MCF 10A (cell line): ENCODE measurements around the gene RUVBL2. TPM values are rescaled to one million over a fixed set of nuclear protein-coding genes. Genes with fewer than 3 reads are reported as not detected.

Experiments used
- BruUV-seq: library from RNA; stranded (reverse); fragments of 400-500 nt; replicated peaks from 2 replicates; lab custom pipeline; 2021; lab: Mats Ljungman, UMichigan
- CTCF ChIA-PET: fragments of 300-600 bp; sonication (Branson Sonifier 250); formaldehyde crosslinking; extraction: SDS; loops from one replicate; lab custom pipeline; 2021; ENCODE audit warnings: antibody characterized with exemption, inconsistent platforms; lab: Yijun Ruan, JAX
- POLR2A ChIA-PET: fragments of 300-600, 350-650 bp; sonication (Branson Sonifier 250); formaldehyde crosslinking; extraction: SDS; loops from one replicate; lab custom pipeline; 2020; ENCODE audit warnings: antibody characterized with exemption, inconsistent platforms; lab: Yijun Ruan, JAX
- DNase-seq: peaks from one replicate; pipeline ENCODE4 v3.0.0-alpha.2; 2018; ENCODE audit not compliant: unreplicated experiment
- H3K27ac Mint-ChIP-seq: one replicate; pipeline ENCODE4 v1.8.0; 2022; ENCODE audit warnings: mild to moderate bottlenecking, low read depth, mixed read lengths; ENCODE audit not compliant: unreplicated experiment
- H3K27me3 Mint-ChIP-seq: one replicate; pipeline ENCODE4 v1.8.0; 2022; ENCODE audit warnings: mixed read lengths; ENCODE audit not compliant: insufficient read depth, unreplicated experiment
- H3K36me3 Mint-ChIP-seq: one replicate; pipeline ENCODE4 v1.8.0; 2022; ENCODE audit warnings: mild to moderate bottlenecking, moderate library complexity, mixed read lengths; ENCODE audit not compliant: insufficient read depth, unreplicated experiment
- H3K4me1 Mint-ChIP-seq: one replicate; pipeline ENCODE4 v1.8.0; 2022; ENCODE audit warnings: mixed read lengths; ENCODE audit not compliant: insufficient read depth, unreplicated experiment
- H3K4me3 Mint-ChIP-seq: one replicate; pipeline ENCODE4 v1.8.0; 2022; ENCODE audit warnings: mild to moderate bottlenecking, moderate library complexity, mixed read lengths; ENCODE audit not compliant: unreplicated experiment
- H3K9me3 Mint-ChIP-seq: one replicate; pipeline ENCODE4 v1.8.0; 2022; ENCODE audit warnings: mixed read lengths; ENCODE audit not compliant: unreplicated experiment
- CTCF ChIP-seq: fragments of 200-600 bp; IDR thresholded peaks from one replicate; pipeline ENCODE4 v1.8.0; 2022; ENCODE audit warnings: antibody characterized with exemption, mild to moderate bottlenecking; ENCODE audit not compliant: unreplicated experiment
- intact Hi-C: fragments of 100-400 bp; cut with micrococcal nuclease; formaldehyde crosslinking; loops from 2 replicates; pipeline ENCODE4 v1.14.1; 2022
- total RNA-seq: library from RNA; stranded (reverse); gene quantifications from 2 replicates; pipeline ENCODE4 v1.2.3, GENCODE V29; 2022

RUVBL2 gene
- total RNA-seq, 1 experiment from 2014 or later, result 156 TPM

DNA sequence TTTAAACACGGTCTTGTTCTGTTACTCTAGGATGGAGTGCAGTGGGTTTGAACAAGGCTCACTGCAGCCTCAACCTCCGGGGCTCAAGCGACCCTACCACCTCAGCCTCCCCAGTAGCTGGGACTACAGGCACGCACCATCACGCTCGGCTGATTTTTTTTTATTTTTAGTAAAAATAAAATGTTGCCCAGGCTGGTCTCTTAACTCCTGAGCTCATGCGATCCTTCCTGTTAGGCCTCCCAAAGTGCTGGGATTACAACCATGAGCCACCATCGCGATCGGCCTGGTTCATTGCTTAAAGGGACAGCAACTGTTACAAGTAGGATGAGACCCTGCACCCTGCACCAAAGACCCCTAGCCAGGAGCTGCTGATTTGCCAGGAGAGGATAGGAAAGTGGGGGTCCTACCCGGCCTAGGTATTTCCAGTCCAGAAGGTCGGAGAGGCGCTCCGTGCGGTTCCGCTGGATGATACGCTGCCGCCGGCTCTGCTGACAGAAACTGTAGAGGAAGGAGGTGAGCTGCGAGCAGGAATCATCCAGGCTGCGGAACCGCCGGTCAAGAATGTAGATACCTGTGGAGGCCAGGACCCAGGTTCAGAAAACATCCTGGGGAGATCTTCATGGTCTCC lies 23.4 kb upstream of the RUVBL2 start:
- Mint-ChIP-seq H3K36me3 (peaks cover 77% of the 10 kb centered on the region), H3K27me3 (no peaks in the 10 kb centered on the region), H3K9me3 (no peaks in the 10 kb centered on the region), H3K27ac (no peak overlapping the region), H3K4me1 (peaks cover 6% of the 10 kb centered on the region), H3K4me3 (no peak overlapping the region)
- ChIA-PET POLR2A (interaction anchor here (0.9 to 1.4 kb wide), 3 partner anchors 8 to 97 kb away, joined by 3 to 12 read pairs (median 3); partner anchors contain the start of gene PPP1R15A), CTCF (interaction anchor here (0.5 to 2.9 kb wide), 13 partner anchors 9 to 561 kb away, joined by 3 to 18 read pairs (median 4); partner anchors contain the start of genes GYS1, PPP1R15A and RUVBL2)
- no peak for TF ChIP-seq CTCF
- no TSS peak for BruUV-seq
- intact Hi-C loops, result loop anchor here (2.0 kb wide), 2 partner anchors 69 to 175 kb away; partner anchors contain the start of gene NUCB1
- no peak for DNase-seq

DNA sequence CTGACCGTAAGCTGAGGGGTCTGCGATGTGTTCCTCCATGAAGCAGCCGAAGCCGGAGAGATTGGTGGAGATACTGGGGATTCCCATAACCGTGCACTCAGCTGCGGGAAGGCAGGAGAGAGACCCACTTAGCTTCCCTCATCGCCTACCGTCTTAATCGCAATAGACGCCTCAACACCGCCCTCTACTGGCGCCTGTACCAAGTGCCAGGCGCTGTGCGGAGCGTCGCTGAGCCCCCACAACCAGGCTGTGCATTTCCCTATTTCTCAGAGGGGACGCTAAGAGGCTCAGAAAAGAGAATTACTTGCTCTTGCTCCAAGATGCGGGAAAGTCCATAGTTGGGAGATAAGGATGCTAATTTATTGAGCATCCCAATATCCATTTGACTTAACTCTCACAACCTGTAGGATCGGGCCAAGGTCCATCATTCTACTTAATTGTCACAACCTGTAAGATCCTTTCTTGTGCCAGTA lies 22.7 kb upstream of the RUVBL2 start:
- Mint-ChIP-seq H3K27ac (no peak overlapping the region), H3K4me1 (peaks cover 6% of the 10 kb centered on the region), H3K27me3 (no peaks in the 10 kb centered on the region), H3K4me3 (no peak overlapping the region), H3K36me3 (peaks cover 75% of the 10 kb centered on the region), H3K9me3 (no peaks in the 10 kb centered on the region)
- BruUV-seq, result no TSS peak
- intact Hi-C loops, result loop anchor here (2.0 kb wide), 2 partner anchors 70 to 176 kb away; partner anchors contain the start of gene NUCB1
- peak; percentile 75 for DNase-seq
- TF ChIP-seq CTCF, result peak; percentile 89
- ChIA-PET CTCF (interaction anchor here (0.5 to 2.9 kb wide), 13 partner anchors 9 to 562 kb away, joined by 3 to 18 read pairs (median 4); partner anchors contain the start of genes GYS1, PPP1R15A and RUVBL2), POLR2A (interaction anchor here (0.9 to 1.4 kb wide), 3 partner anchors 9 to 98 kb away, joined by 3 to 12 read pairs (median 3); partner anchors contain the start of gene PPP1R15A)

- ChIA-PET POLR2A (interaction anchor here (0.7 to 5.6 kb wide), 4 partner anchors 9 to 104 kb away, joined by 3 to 61 read pairs (median 26); partner anchors contain the start of genes FTL, GYS1, PPP1R15A and RUVBL2), CTCF (interaction anchor here (0.7 to 5.7 kb wide), 3 partner anchors 9 to 642 kb away, joined by 3 to 39 read pairs (median 13); partner anchors contain the start of genes GYS1 and RUVBL2)
- intact Hi-C loops, result no loop called here
- no peaks in the 10 kb centered on the region for H3K9me3 Mint-ChIP-seq
- TF ChIP-seq CTCF, result no peak
- H3K4me1 Mint-ChIP-seq, result peaks cover 12% of the 10 kb centered on the region
- peak; percentile 20 for DNase-seq
- H3K27ac Mint-ChIP-seq, result no peak overlapping the region
- peaks cover 53% of the 10 kb centered on the region for H3K36me3 Mint-ChIP-seq
- H3K4me3 Mint-ChIP-seq, result no peak overlapping the region
- BruUV-seq, result no TSS peak
- H3K27me3 Mint-ChIP-seq, result no peaks in the 10 kb centered on the region
Measured at GRCh38 chr19:48975947-48976847, 17.5 kb upstream of the RUVBL2 start.
